Suppressor macrophage (primary cell): ENCODE results near the gene BRSK2.

Source experiments
- DNase-seq, 4 experiments: peaks; one replicate each; pipeline ENCODE4 v3.0.0-alpha.2; 2020 to 2022

The BRSK2 gene

GRCh38 chr11:1469911-1470680, 80.4 kb downstream of the BRSK2 start:
- no peak for DNase-seq

DNA sequence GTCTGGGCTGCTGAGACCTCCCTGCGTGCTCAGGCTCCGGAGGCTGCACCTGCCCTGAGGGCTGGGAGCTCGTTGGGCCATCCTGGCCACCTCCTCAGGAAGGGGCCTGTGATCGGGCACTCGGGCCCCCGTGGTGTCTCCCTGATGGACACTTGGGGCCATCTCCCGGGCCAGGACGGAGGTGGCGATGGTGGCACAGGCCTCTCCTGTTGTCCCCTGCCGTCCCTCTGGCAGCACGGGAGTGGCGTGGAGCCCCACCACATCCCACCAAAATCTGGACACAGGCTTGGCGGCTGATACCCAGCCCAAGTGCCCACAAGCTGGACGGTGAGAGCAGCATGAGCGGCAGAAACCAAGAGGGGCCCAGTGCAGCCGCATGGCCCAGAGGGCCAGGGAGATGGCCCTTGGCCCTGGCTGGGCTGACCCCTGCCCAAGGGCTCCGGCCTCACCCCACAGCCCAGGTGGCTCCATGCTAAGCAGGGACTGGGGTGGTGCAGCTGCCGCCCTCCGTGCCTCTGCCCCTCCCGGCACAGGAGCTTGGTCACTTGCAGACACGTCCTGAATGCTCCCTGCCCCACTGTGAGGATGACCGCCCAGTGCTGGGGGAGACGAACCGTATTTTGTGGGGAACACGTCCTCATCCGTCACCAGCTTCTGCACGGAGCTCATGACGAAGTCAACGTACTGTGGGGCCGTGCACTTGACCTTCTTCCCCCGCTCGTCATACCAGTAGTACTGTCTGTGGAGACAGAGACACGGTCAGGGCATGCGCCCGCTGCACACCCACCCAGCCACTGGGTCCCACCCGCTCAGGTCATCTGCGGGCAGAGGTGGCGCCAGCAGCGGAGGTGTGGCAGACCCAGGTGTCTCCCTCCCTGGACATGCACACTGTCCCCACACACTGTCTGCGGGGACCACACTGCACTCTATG, 81.2 kb downstream of the BRSK2 start:
- no peak for DNase-seq

- DNase-seq: no peak
These were observed 82.0 kb downstream of the BRSK2 start for GRCh38 chr11:1471736-1472135.

DNA sequence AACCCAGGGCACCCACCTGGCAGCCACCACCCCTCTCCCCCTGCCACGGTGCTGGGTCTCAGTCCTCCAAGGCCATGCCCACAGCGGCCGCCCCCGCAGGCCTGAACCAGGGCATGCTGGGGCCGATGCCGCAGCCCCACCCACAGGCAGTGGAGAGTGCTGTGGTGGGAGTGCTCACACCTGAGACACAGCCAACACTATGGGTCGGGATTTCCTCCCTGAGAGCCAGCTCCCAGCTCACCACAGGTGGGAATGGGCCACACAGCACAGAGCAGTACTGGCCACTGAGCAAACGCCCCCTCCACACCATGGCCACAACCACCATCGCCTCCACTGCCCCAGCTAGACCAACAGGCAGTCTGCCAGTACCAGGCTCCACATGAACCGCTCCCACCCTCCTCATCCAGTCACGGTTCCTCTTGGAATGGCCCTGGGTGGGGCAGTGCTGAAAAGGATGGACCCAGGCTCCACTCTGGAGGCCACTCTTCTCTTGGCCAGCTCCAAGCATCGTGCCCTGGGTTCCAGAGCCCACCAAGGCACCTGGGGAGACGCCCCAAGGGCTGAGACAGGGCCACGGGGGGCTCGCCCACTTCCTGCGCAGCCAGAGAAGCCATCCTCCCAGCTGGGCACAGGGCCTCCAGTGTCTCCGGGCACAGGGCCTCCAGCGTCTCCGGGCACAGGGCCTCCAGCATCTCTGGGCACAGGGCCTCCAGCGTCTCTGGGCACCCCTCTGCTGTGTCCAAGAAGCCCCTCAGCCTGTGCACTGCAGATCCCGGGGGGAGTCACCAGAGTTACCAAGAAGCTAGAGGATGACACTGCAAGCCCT, 82.7 kb downstream of the BRSK2 start:
- no peak for DNase-seq

DNA sequence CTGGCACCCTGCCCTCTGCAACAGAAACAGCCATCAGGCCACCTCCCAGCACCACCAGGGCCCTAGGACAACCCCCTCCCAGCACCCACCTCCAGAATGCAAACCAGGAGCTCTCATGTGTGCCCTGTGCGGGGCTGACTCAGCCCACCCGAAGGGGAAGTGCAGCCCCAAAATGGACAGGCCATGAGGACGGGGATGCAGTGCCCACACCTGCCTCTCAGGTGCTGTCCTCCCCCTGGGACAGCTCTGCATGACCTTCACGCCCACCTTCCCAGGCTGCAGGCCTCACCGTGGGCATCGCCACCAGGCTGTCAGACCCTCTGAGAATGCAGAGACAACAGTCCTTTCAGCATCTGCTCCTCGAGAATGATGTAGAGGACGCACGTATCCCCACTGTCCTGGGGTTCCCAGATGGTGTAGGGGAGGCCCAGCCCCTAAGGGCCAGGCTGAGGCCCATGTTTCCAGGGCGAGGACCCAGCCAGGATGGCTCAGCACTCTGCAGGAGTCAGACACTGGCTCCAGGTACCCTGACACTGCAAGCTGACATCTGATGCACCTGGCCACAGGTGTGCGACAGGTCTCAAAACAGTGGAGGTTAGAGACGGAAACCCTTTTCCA, 83.4 kb downstream of the BRSK2 start:
- no peak for DNase-seq

DNA sequence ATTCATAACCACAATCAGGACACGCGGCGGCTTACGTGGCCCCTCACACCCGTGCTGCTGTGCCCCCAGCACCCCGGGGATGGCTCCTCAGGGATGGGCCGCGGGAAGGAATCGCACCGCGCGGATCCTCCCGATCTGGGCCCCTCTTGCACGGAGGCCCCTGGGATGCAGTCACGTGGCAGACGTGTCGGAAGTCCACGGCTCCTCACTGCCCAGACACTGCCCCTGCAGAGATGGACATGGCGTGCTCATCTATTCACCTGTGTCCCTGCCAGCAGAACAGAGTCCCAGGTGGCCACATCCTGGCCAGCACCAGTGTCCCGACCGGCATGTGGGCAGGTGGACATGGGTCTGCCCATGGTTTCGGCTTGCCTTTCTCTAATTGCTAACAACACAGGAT, 84.1 kb downstream of the BRSK2 start:
- no peak for DNase-seq

DNA sequence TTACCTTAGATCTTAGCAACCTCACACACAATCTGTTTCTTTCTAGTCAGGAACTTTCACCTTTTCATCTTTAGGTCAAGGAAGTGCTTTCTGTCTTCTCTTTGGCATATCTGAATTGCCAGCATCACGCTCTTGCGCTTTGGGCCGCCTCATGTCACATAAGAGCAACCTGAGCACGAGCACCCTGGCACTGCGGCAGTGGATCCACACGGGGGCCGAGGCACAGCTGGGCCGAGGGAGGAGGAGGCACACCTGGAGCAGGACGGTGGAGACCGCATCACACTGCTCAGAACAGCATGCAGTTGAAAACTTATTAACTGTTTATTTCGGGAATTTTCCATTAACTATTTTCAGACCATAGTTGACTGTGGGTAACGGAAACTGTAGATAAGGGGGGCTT, 86.1 kb downstream of the BRSK2 start:
- no peak for DNase-seq

- DNase-seq: no peak
These were observed 87.4 kb downstream of the BRSK2 start for GRCh38 chr11:1476940-1477736.

- no peak for DNase-seq
These were observed 88.3 kb downstream of the BRSK2 start for GRCh38 chr11:1478011-1478410.

- DNase-seq: peak; percentile 45 to 78 (median 70)
These were observed 88.8 kb downstream of the BRSK2 start for GRCh38 chr11:1478544-1478943.

DNA sequence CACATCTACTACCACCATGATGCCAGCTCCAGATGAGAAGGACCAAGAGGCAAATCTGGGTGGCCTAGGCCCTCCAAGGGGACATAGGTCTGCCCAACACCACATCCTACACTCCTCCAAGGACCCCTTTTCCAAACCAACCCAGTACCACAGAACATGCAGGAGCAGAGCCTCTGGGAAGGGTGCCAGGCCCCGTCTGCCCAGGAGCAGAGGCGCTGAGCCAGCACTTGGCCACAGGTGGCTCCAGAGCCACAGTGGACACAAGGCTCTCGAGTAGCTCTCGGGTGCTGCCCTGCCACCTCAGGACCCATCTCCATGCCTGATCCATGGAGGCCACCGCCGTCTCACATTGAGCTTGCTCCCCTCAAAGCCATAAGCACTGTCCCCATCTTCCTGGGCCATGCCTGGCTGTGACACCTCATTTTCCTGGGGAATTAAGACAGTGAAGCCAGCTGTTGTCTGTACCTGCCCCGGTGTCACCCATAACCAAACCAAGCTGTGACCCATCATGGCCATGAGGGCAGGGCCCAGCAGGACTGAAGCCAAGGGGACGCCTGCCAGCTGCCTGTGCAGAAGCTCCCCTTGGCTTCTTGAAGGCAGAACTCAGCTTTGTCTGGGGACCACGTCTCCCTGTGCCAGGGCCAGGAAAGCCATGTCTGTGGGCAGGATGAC, 89.4 kb downstream of the BRSK2 start:
- DNase-seq: no peak

GRCh38 chr11:1479678-1480118, 90.0 kb downstream of the BRSK2 start:
- no peak for DNase-seq

GRCh38 chr11:1480191-1480554, 90.4 kb downstream of the BRSK2 start:
- no peak for DNase-seq

DNA sequence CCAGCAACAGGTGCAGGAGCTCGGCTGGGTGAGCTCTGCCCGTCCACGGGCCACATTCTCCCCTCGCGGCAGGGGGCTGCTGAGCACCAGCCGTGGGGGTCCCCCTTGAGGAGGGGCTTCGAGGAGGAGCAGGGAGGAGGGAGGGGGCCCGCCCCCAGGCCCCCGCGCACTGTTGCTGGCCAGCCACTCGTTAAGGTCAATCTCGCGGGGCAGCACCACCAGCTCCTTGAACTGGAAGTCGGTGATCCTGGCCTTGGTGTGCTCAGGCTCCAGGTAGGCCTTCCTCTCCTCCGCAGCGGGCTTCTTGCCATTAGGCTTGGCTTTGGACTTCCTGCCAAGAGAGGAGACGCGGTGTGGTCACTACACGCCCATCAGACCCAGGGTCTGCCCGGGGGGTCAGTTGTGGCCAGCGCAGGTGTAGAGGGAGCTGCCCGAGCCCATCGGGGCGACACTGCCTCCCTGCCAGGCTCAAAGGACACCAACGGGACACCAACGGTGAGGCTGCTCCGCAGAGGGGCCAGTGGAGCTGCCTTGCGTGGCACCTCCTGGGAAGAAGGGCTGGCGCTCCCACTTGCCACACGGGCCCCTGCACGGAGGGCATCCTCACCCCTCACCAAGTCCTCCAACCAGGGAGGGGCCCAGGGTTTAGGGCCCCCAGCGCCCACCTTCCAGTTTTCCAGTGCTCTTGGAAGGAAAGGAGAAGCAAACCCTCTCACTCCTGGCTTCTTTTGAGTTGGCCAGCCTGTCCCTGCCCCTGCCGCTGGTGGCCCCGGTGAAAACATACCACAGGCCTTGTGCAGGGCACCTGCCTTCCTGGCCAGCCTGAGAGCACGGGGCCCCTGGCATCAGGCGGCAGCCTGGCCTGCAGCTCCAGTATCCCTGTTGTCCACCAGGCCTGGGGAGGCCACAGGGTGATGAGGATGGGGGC, 91.1 kb downstream of the BRSK2 start:
- DNase-seq: no peak

GRCh38 chr11:1481483-1481825, 91.7 kb downstream of the BRSK2 start:
- DNase-seq: no peak

DNA sequence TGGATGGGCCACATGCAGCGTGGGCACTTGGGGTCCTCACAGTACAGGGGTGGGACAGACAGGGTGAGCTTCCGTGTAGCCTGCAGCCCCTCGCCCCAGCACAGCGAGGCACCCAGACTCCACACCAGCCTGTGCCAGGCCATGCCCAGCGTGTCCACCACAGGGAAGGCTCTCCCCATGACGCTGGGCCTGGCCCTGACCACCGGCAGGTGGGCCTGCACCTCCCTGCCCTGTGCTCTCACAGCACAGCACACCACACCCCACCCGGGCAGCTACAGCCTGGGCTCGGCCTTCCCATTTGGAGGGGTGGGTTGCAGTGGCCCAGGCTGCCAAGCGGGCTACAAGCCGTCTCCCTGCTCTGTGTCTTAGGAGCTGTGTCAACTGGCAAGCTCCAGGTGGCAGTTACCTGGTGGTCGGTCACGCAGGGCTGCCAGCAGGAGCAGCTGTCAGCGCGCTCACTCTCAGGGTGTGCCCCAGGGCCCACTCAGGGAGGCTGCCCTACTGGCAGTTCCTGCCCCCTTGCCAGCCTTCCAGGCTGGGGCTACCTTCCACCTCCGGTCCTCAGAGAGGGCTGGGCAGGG, 92.2 kb downstream of the BRSK2 start:
- DNase-seq: no peak

GRCh38 chr11:1482581-1483444, 93.1 kb downstream of the BRSK2 start:
- no peak for DNase-seq

- no peak for DNase-seq
These were observed 93.8 kb downstream of the BRSK2 start for GRCh38 chr11:1483445-1483961.
